GM19452 (cell line): ENCODE data around the gene TEKT3.

ENCODE experiments used
- ATAC-seq: cut with Tn5 transposase; IDR thresholded peaks from one replicate; pipeline ENCODE4 v1.9.1; 2021; ENCODE audit not compliant: unreplicated experiment

TEKT3 gene

GRCh38 chr17:15298176-15298575, 43.2 kb downstream of the TEKT3 start:
- ATAC-seq, result no peak

GRCh38 chr17:15293558-15293957, 47.8 kb downstream of the TEKT3 start:
- ATAC-seq, result no peak

- no peak for ATAC-seq
Measured at GRCh38 chr17:15291674-15292361, 49.6 kb downstream of the TEKT3 start.

GRCh38 chr17:15290605-15291004, 50.8 kb downstream of the TEKT3 start:
- no peak for ATAC-seq

GRCh38 chr17:15289285-15290183, 51.9 kb downstream of the TEKT3 start:
- no peak for ATAC-seq

- ATAC-seq, result no peak
Measured at GRCh38 chr17:15288859-15289258, 52.5 kb downstream of the TEKT3 start.

GRCh38 chr17:15287538-15288267, 53.7 kb downstream of the TEKT3 start:
- ATAC-seq, result no peak

- no peak for ATAC-seq
Measured at GRCh38 chr17:15285466-15285865, 55.9 kb downstream of the TEKT3 start.

GRCh38 chr17:15284537-15284936, 56.9 kb downstream of the TEKT3 start:
- ATAC-seq, result no peak

- ATAC-seq, result no peak
Measured at GRCh38 chr17:15284107-15284506, 57.3 kb downstream of the TEKT3 start.

- no peak for ATAC-seq
Measured at GRCh38 chr17:15281909-15282308, 59.5 kb downstream of the TEKT3 start.

- no peak for ATAC-seq
Measured at GRCh38 chr17:15278924-15279477, 62.4 kb downstream of the TEKT3 start.

GRCh38 chr17:15278380-15278779, 63.0 kb downstream of the TEKT3 start:
- ATAC-seq, result no peak

- no peak for ATAC-seq
Measured at GRCh38 chr17:15274017-15274416, 67.4 kb downstream of the TEKT3 start.

GRCh38 chr17:15273141-15273793, 68.1 kb downstream of the TEKT3 start:
- no peak for ATAC-seq

GRCh38 chr17:15271741-15272140, 69.7 kb downstream of the TEKT3 start:
- ATAC-seq, result no peak

GRCh38 chr17:15270628-15271381, 70.6 kb downstream of the TEKT3 start:
- no peak for ATAC-seq

- no peak for ATAC-seq
Measured at GRCh38 chr17:15269780-15270089, 71.7 kb downstream of the TEKT3 start.

- ATAC-seq, result no peak
Measured at GRCh38 chr17:15269087-15269779, 72.2 kb downstream of the TEKT3 start.

GRCh38 chr17:15268461-15268860, 72.9 kb downstream of the TEKT3 start:
- no peak for ATAC-seq
